H1 (cell line): ENCODE results near the gene OS9. TPM values are rescaled to one million over a fixed set of nuclear protein-coding genes. Genes with fewer than 3 reads are reported as not detected.

Experiments
- CTCF ChIA-PET: fragments of 300-600 bp; sonication (Branson Sonifier 250); formaldehyde crosslinking; loops from one replicate; lab custom pipeline; 2021; ENCODE audit not compliant: partially characterized antibody; lab: Charles Lee
- POLR2A ChIA-PET: fragments of 300-600 bp; sonication (Branson Sonifier 250); formaldehyde crosslinking; loops from one replicate; lab custom pipeline; 2021; ENCODE audit warnings: inconsistent platforms; ENCODE audit not compliant: partially characterized antibody; lab: Charles Lee
- DNase-seq, 2 experiments: peaks; one replicate each; pipeline versions ENCODE4 v3.0.0 to v3.0.0-alpha.2; 2010 to 2022; ENCODE audit warnings: low spot score in 2 of 2, low read depth in 1 of 2, mixed read lengths in 1 of 2
- FAIRE-seq: peaks from 2 replicates; lab custom pipeline; 2011; peaks lifted over from hg19 to GRCh38; lab: Jason Lieb, UNC
- H2AFZ ChIP-seq: 2 replicates; pipeline ENCODE4 v1.8.1; 2012; ENCODE audit warnings: low read length, inconsistent platforms
- H2AK5ac ChIP-seq: 2 replicates; pipeline ENCODE4 v1.6.1; 2013; ENCODE audit warnings: low read depth, low read length
- H2BK120ac ChIP-seq: replicated peaks from 2 replicates; pipeline ENCODE3; 2013; ENCODE audit warnings: low read depth, low read length, inconsistent platforms
- H2BK12ac ChIP-seq: 2 replicates; pipeline ENCODE4 v1.6.1; 2013; ENCODE audit warnings: low read depth, low read length
- H2BK15ac ChIP-seq: 2 replicates; pipeline ENCODE4 v1.6.1; 2013; ENCODE audit warnings: low read length
- H2BK20ac ChIP-seq: 2 replicates; pipeline ENCODE4 v1.6.1; 2013; ENCODE audit warnings: low read length
- H2BK5ac ChIP-seq: 2 replicates; pipeline ENCODE4 v1.6.1; 2013; ENCODE audit warnings: low read depth, low read length
- H3K14ac ChIP-seq: 2 replicates; pipeline ENCODE4 v1.6.1; 2013; ENCODE audit warnings: inconsistent platforms; ENCODE audit not compliant: insufficient read length
- H3K18ac ChIP-seq: 2 replicates; pipeline ENCODE4 v1.6.1; 2013; ENCODE audit warnings: low read length; ENCODE audit errors: extremely low read depth
- H3K23ac ChIP-seq: 2 replicates; pipeline ENCODE4 v1.6.1; 2013; ENCODE audit warnings: inconsistent platforms; ENCODE audit not compliant: insufficient read length
- H3K23me2 ChIP-seq: 2 replicates; pipeline ENCODE4 v1.6.1; 2013; ENCODE audit warnings: low read depth, low read length
- H3K27ac ChIP-seq: 2 replicates; pipeline ENCODE4 v1.6.1; 2011; ENCODE audit warnings: low read depth, low read length, inconsistent platforms
- H3K27me3 ChIP-seq, 4 experiments: replicated peaks in 1 of 4; 1 replicate in 1 of 4; 2 replicates in 3 of 4; pipeline versions ENCODE4 v1.6.1 to v1.8.1; 2011 to 2013; ENCODE audit warnings: low read length in 3 of 4, mild to moderate bottlenecking in 3 of 4, inconsistent platforms in 2 of 4, mixed read lengths in 2 of 4, moderate library complexity in 1 of 4; ENCODE audit not compliant: control insufficient read depth in 3 of 4, insufficient read depth in 3 of 4; ENCODE audit errors: extremely low read depth in 1 of 4
- H3K36me3 ChIP-seq, 4 experiments: 2 replicates each; pipeline versions ENCODE4 v1.6.1 to v1.8.1; 2011 to 2013; ENCODE audit warnings: mild to moderate bottlenecking in 4 of 4, low read length in 3 of 4, moderate library complexity in 2 of 4, control low read depth in 1 of 4, inconsistent platforms in 1 of 4; ENCODE audit not compliant: insufficient read depth in 4 of 4, control insufficient read depth in 2 of 4
- H3K4ac ChIP-seq: replicated peaks from 2 replicates; pipeline ENCODE3; 2013; ENCODE audit warnings: low read length, low read depth, mixed read lengths, inconsistent platforms; ENCODE audit not compliant: insufficient read length
- H3K4me1 ChIP-seq, 4 experiments: replicated peaks in 1 of 4; 1 replicate in 1 of 4; 2 replicates in 3 of 4; pipeline versions ENCODE4 v1.6.1 to v1.8.1; 2011 to 2013; ENCODE audit warnings: low read length in 3 of 4, inconsistent platforms in 2 of 4, mixed read lengths in 1 of 4; ENCODE audit not compliant: insufficient read depth in 4 of 4, control insufficient read depth in 3 of 4
- H3K4me2 ChIP-seq, 2 experiments: 2 replicates each; pipeline versions ENCODE4 v1.6.1 to v1.8.1; 2011 to 2013; ENCODE audit warnings: low read depth in 2 of 2, low read length in 2 of 2, control low read depth in 1 of 2, inconsistent platforms in 1 of 2, mild to moderate bottlenecking in 1 of 2; ENCODE audit not compliant: insufficient read depth in 1 of 2
- H3K4me3 ChIP-seq, 4 experiments: fragments of 200-600, 300-600 bp in 1 of 4; sonication (generic), shearing (Covaris generic), sonication (Bioruptor Twin) in 1 of 4; 2 replicates each; pipeline versions ENCODE4 v1.5.1 to v1.8.1; 2011 to 2016; ENCODE audit warnings: low read length in 4 of 4, low read depth in 3 of 4, control low read depth in 2 of 4, inconsistent platforms in 2 of 4, mild to moderate bottlenecking in 2 of 4, mixed read lengths in 1 of 4, moderate library complexity in 1 of 4; ENCODE audit not compliant: insufficient read depth in 2 of 4; ENCODE audit errors: extremely low read depth in 1 of 4
- H3K56ac ChIP-seq: replicated peaks from 2 replicates; pipeline ENCODE3; 2013; ENCODE audit warnings: low read depth, mild to moderate bottlenecking, mixed read lengths, low read length, inconsistent platforms; ENCODE audit not compliant: insufficient read length
- H3K79me1 ChIP-seq: 2 replicates; pipeline ENCODE4 v1.6.1; 2013; ENCODE audit warnings: low read depth, low read length, control low read depth
- H3K79me2 ChIP-seq, 2 experiments: 2 replicates each; pipeline versions ENCODE4 v1.6.1 to v1.8.1; 2012 to 2013; ENCODE audit warnings: low read length in 2 of 2, mild to moderate bottlenecking in 2 of 2, inconsistent platforms in 1 of 2; ENCODE audit not compliant: insufficient read depth in 2 of 2, control insufficient read depth in 1 of 2
- H3K9ac ChIP-seq, 4 experiments: replicated peaks in 1 of 4; 1 replicate in 1 of 4; 2 replicates in 3 of 4; pipeline versions ENCODE4 v1.6.1 to v1.8.1; 2011 to 2013; ENCODE audit warnings: low read depth in 3 of 4, low read length in 3 of 4, control low read depth in 2 of 4, mild to moderate bottlenecking in 2 of 4, moderate library complexity in 2 of 4, inconsistent platforms in 1 of 4; ENCODE audit errors: extremely low read depth in 1 of 4
- H3K9me3 ChIP-seq, 2 experiments: 2 replicates each; pipeline versions ENCODE4 v1.6.1 to v1.8.1; 2012 to 2013; ENCODE audit warnings: mild to moderate bottlenecking in 2 of 2, moderate library complexity in 2 of 2, control low read depth in 1 of 2, inconsistent platforms in 1 of 2, low read depth in 1 of 2, low read length in 1 of 2, mixed read lengths in 1 of 2; ENCODE audit not compliant: insufficient read depth in 2 of 2
- H4K20me1 ChIP-seq, 2 experiments: replicated peaks in 1 of 2; 2 replicates each; pipeline versions ENCODE3 to v1.8.1; 2011 to 2013; ENCODE audit warnings: inconsistent platforms in 2 of 2, low read length in 2 of 2, mild to moderate bottlenecking in 1 of 2; ENCODE audit not compliant: insufficient read depth in 2 of 2, control insufficient read depth in 1 of 2
- H4K5ac ChIP-seq: 2 replicates; pipeline ENCODE4 v1.6.1; 2013; ENCODE audit warnings: low read length, low read depth, mixed read lengths, inconsistent platforms; ENCODE audit not compliant: insufficient read length
- H4K8ac ChIP-seq: 2 replicates; pipeline ENCODE4 v1.8.0; 2013; ENCODE audit warnings: mild to moderate bottlenecking, moderate library complexity, low read length, inconsistent platforms; ENCODE audit not compliant: insufficient read depth; ENCODE audit errors: extremely low read depth
- H4K91ac ChIP-seq: replicated peaks from 2 replicates; pipeline ENCODE3; 2013; ENCODE audit warnings: low read length, mixed read lengths, inconsistent platforms; ENCODE audit not compliant: insufficient read length
- EGR1 ChIP-seq: IDR thresholded peaks from 2 replicates; pipeline ENCODE4 v1.6.1; 2011; ENCODE audit warnings: low read depth, low read length, borderline replicate concordance
- EZH2 ChIP-seq: fragments of 200-600 bp; sonication (generic); IDR thresholded peaks from 2 replicates; pipeline ENCODE4 v1.7.1; 2012; ENCODE audit warnings: low read depth, mild to moderate bottlenecking, moderate library complexity, low read length, inconsistent platforms; ENCODE audit not compliant: severe bottlenecking
- GABPA ChIP-seq: IDR thresholded peaks from 2 replicates; pipeline ENCODE4 v1.6.1; 2011; ENCODE audit warnings: mild to moderate bottlenecking, low read length, moderate library complexity, borderline replicate concordance; ENCODE audit not compliant: insufficient read depth
- SIRT6 ChIP-seq: IDR thresholded peaks from one replicate; pipeline ENCODE4 v1.7.1; 2012; ENCODE audit warnings: low read length, inconsistent platforms
- SIX5 ChIP-seq: IDR thresholded peaks from 2 replicates; pipeline ENCODE4 v1.6.1; 2011; ENCODE audit warnings: mild to moderate bottlenecking, low read depth, low read length
- SRF ChIP-seq: IDR thresholded peaks from 2 replicates; pipeline ENCODE4 v1.6.1; 2011; ENCODE audit warnings: mild to moderate bottlenecking, low read depth, low read length, moderate library complexity
- TAF1 ChIP-seq: IDR thresholded peaks from 2 replicates; pipeline ENCODE4 v1.6.1; 2011; ENCODE audit warnings: mild to moderate bottlenecking, low read depth, low read length
- WGBS, 2 experiments: shearing (Covaris generic) in 1 of 2; methylation state at CpG; one replicate each; pipeline versions ENCODE4 v1.1.6 to v1.1.7; 2013 to 2015; ENCODE audit warnings: low lambda C conversion rate in 2 of 2, mixed read lengths in 2 of 2, inconsistent platforms in 1 of 2, low coverage in 1 of 2, missing lambda C conversion rate in 1 of 2; ENCODE audit not compliant: insufficient replicate concordance in 2 of 2, insufficient coverage in 1 of 2, insufficient read length in 1 of 2; ENCODE audit errors: extremely low coverage in 1 of 2, missing lambda C conversion rate in 1 of 2; 5-methylcytosine and 5-hydroxymethylcytosine counted together
- polyA plus RNA-seq, 7 experiments: library from polyadenylated mRNA; depleted of rRNA in 3 of 7; stranded (reverse) in 5 of 7; unstranded in 2 of 7; fragments of >200 nt in 5 of 7; fragments of 200-250 nt in 2 of 7; gene quantifications; 1 replicate in 5 of 7; 2 replicates in 1 of 7; 4 replicates in 1 of 7; pipeline versions ENCODE4 v1.2.1 to v1.2.3, GENCODE V29; 2011 to 2013; ENCODE audit warnings: missing spikeins in 2 of 7, mixed read lengths in 2 of 7
- total RNA-seq: library from RNA; stranded (reverse); fragmentation: NEBNext Ultra II Directional; extraction: Animal tissue kit (Norgen Biotek cat#: 25700); gene quantifications from 2 replicates; pipeline ENCODE4 v1.2.1, GENCODE V29; 2021

Gene OS9
- total and polyA plus RNA-seq, 2 of the 8 experiments (the other 6 are each of a cell fraction or from before 2014, with no cell fraction given), result 71.0 to 108 TPM

- 85% methylated on average over 4 of the region's 4 CpGs; no CpG with 5 or more reads in 1 of the 2 experiments for WGBS, 2 experiments
- no peak overlapping the region for H2AK5ac ChIP-seq
- H4K8ac ChIP-seq, result no peak overlapping the region
- H3K14ac ChIP-seq, result no peak overlapping the region
- H2BK12ac ChIP-seq, result no peak overlapping the region
- no peak overlapping the region for H2BK20ac ChIP-seq
- H4K20me1 ChIP-seq, result no peaks in the 10 kb centered on the region
- H4K5ac ChIP-seq, result no peak overlapping the region
- no peaks in the 10 kb centered on the region for H3K79me2 ChIP-seq
- H3K4me3 ChIP-seq, result no peak overlapping the region
- H2BK120ac ChIP-seq, result no peak overlapping the region
- no peak overlapping the region for H3K4me2 ChIP-seq
- H3K18ac ChIP-seq, result no peak overlapping the region
- DNase-seq, result no peak
- no peaks in the 10 kb centered on the region for H3K79me1 ChIP-seq
- no peaks in the 10 kb centered on the region for H3K36me3 ChIP-seq
- no peak overlapping the region for H3K27ac ChIP-seq
- H3K9ac ChIP-seq, result no peak overlapping the region
- no peak overlapping the region for H2BK5ac ChIP-seq
- ChIA-PET POLR2A (no interaction called here), CTCF (interaction anchor here (1.1 to 1.7 kb wide), 3 partner anchors 14 to 78 kb away, joined by 3 to 5 read pairs (median 4); no protein-coding TSS in a partner anchor)
- no peaks in the 10 kb centered on the region for H3K27me3 ChIP-seq
- H3K23me2 ChIP-seq, result no peaks in the 10 kb centered on the region
- H2AFZ ChIP-seq, result no peak overlapping the region
- no peak overlapping the region for H4K91ac ChIP-seq
- no peak overlapping the region for H3K4ac ChIP-seq
- FAIRE-seq, result no peak
- H3K9me3 ChIP-seq, result peaks cover 33 to 40% of the 10 kb centered on the region in 2 experiments
- H2BK15ac ChIP-seq, result no peak overlapping the region
- H3K23ac ChIP-seq, result no peak overlapping the region
- TF ChIP-seq SRF, result no peak
- no peak for TF ChIP-seq SIX5
- no peak for TF ChIP-seq EZH2
- no peak for TF ChIP-seq GABPA
- TF ChIP-seq TAF1, result no peak
- no peak for TF ChIP-seq SIRT6
- TF ChIP-seq EGR1, result no peak
- TF ChIP-seq, all 59 proteins: peak for 0
- H3K4me1 ChIP-seq, result no peaks in the 10 kb centered on the region
- no peak overlapping the region for H3K56ac ChIP-seq
These were observed 32.6 kb upstream of the OS9 start for GRCh38 chr12:57661376-57661775.
